HFFc6 (cell line): ENCODE measurements around the gene IL17A. TPM values are rescaled to one million over a fixed set of nuclear protein-coding genes. Genes with fewer than 3 reads are reported as not detected.

ENCODE experiments used
- DNase-seq: peaks from one replicate; pipeline ENCODE4 v3.0.0-alpha.2; 2018
- H3K27ac Mint-ChIP-seq: 2 replicates; pipeline ENCODE4 v1.8.0; 2020; ENCODE audit warnings: mild to moderate bottlenecking, mixed read lengths
- H3K27me3 Mint-ChIP-seq: 2 replicates; pipeline ENCODE4 v1.8.0; 2021; ENCODE audit warnings: mild to moderate bottlenecking, moderate library complexity, mixed read lengths; ENCODE audit not compliant: insufficient read depth
- H3K36me3 Mint-ChIP-seq: 2 replicates; pipeline ENCODE4 v1.8.0; 2021; ENCODE audit warnings: low read depth, mixed read lengths
- H3K4me1 Mint-ChIP-seq: 2 replicates; pipeline ENCODE4 v1.8.0; 2020; ENCODE audit warnings: low read depth, mixed read lengths
- H3K4me3 Mint-ChIP-seq: 2 replicates; pipeline ENCODE4 v1.8.0; 2020; ENCODE audit warnings: mild to moderate bottlenecking, moderate library complexity, mixed read lengths
- H3K9me3 Mint-ChIP-seq: 2 replicates; pipeline ENCODE4 v1.8.0; 2020; ENCODE audit warnings: mild to moderate bottlenecking, mixed read lengths
- CTCF ChIP-seq: fragments of 200-600 bp; sonication (generic); IDR thresholded peaks from 2 replicates; pipeline ENCODE4 v1.5.0; 2021; ENCODE audit warnings: antibody characterized with exemption, mild to moderate bottlenecking
- total RNA-seq, 6 experiments: library from RNA; stranded (reverse); fragmentation: NEBNext Ultra II Directional; extraction: Animal tissue kit (Norgen Biotek cat#: 25700); gene quantifications; 2 replicates in 1 of 6; 3 replicates in 5 of 6; pipeline ENCODE4 v1.2.3, GENCODE V29; 2021

Gene IL17A
- total RNA-seq, 6 experiments from 2014 or later: not detected

- Mint-ChIP-seq H3K27me3 (peaks cover 3% of the 10 kb centered on the region), H3K27ac (no peak overlapping the region), H3K9me3 (no peaks in the 10 kb centered on the region), H3K4me3 (no peak overlapping the region), H3K4me1 (no peaks in the 10 kb centered on the region), H3K36me3 (no peaks in the 10 kb centered on the region)
- DNase-seq: no peak
- no peak for TF ChIP-seq CTCF
Measured at GRCh38 chr6:52142556-52142955, 43.6 kb upstream of the IL17A start.

GRCh38 chr6:52143551-52143950 is 42.6 kb upstream of the IL17A start:
- no peaks in the 10 kb centered on the region for H3K9me3 Mint-ChIP-seq
- TF ChIP-seq CTCF: no peak
- no peak overlapping the region for H3K4me3 Mint-ChIP-seq
- H3K27me3 Mint-ChIP-seq: peaks cover 3% of the 10 kb centered on the region
- H3K36me3 Mint-ChIP-seq: no peaks in the 10 kb centered on the region
- no peaks in the 10 kb centered on the region for H3K4me1 Mint-ChIP-seq
- no peak overlapping the region for H3K27ac Mint-ChIP-seq
- DNase-seq: no peak

- Mint-ChIP-seq H3K4me1 (no peaks in the 10 kb centered on the region), H3K27ac (no peak overlapping the region), H3K9me3 (no peaks in the 10 kb centered on the region), H3K4me3 (no peak overlapping the region), H3K27me3 (peaks cover 7% of the 10 kb centered on the region), H3K36me3 (no peaks in the 10 kb centered on the region)
- no peak for DNase-seq
- no peak for TF ChIP-seq CTCF
Measured at GRCh38 chr6:52144196-52145076, 41.7 kb upstream of the IL17A start.

- Mint-ChIP-seq H3K27me3 (peaks cover 10% of the 10 kb centered on the region), H3K9me3 (no peaks in the 10 kb centered on the region), H3K4me3 (no peak overlapping the region), H3K36me3 (no peaks in the 10 kb centered on the region), H3K27ac (no peak overlapping the region), H3K4me1 (no peaks in the 10 kb centered on the region)
- TF ChIP-seq CTCF: no peak
- DNase-seq: no peak
Measured at GRCh38 chr6:52146851-52147445, 39.2 kb upstream of the IL17A start.

- H3K36me3 Mint-ChIP-seq: no peaks in the 10 kb centered on the region
- no peak for DNase-seq
- no peaks in the 10 kb centered on the region for H3K4me1 Mint-ChIP-seq
- no peak overlapping the region for H3K27ac Mint-ChIP-seq
- H3K9me3 Mint-ChIP-seq: no peaks in the 10 kb centered on the region
- H3K27me3 Mint-ChIP-seq: peaks cover 10% of the 10 kb centered on the region
- TF ChIP-seq CTCF: no peak
- no peak overlapping the region for H3K4me3 Mint-ChIP-seq
Measured at GRCh38 chr6:52149076-52149475, 37.1 kb upstream of the IL17A start.
